NCI-H1105 treated with DMSO at 0.1 percent for 48 hours (cell line): Measurements from ENCODE around the gene AUTS2.

Experiments
- DNase-seq: peaks from one replicate; lab custom pipeline; 2025; lab: John Stamatoyannopoulos, UW

The AUTS2 gene

GRCh38 chr7:69723663-69724062 lies 125.4 kb downstream of the AUTS2 start:
- no peak for DNase-seq

GRCh38 chr7:69728304-69728703 lies 130.0 kb downstream of the AUTS2 start:
- no peak for DNase-seq

- DNase-seq = peak; percentile 22
Observed at GRCh38 chr7:69732203-69732602, 133.9 kb downstream of the AUTS2 start.

GRCh38 chr7:69735582-69735981 lies 137.3 kb downstream of the AUTS2 start:
- no peak for DNase-seq

- peak; percentile 35 for DNase-seq
Observed at GRCh38 chr7:69736126-69736810, 138.0 kb downstream of the AUTS2 start.

GRCh38 chr7:69738396-69738951 lies 140.2 kb downstream of the AUTS2 start:
- no peak for DNase-seq

- no peak for DNase-seq
Observed at GRCh38 chr7:69739190-69739589, 140.9 kb downstream of the AUTS2 start.

GRCh38 chr7:69739931-69740431 lies 141.7 kb downstream of the AUTS2 start:
- DNase-seq = peak; percentile 34

- no peak for DNase-seq
Observed at GRCh38 chr7:69742237-69742636, 144.0 kb downstream of the AUTS2 start.

- DNase-seq = no peak
Observed at GRCh38 chr7:69743436-69743835, 145.2 kb downstream of the AUTS2 start.

GRCh38 chr7:69744026-69744425 lies 145.8 kb downstream of the AUTS2 start:
- DNase-seq = no peak

- no peak for DNase-seq
Observed at GRCh38 chr7:69746383-69746782, 148.1 kb downstream of the AUTS2 start.

- no peak for DNase-seq
Observed at GRCh38 chr7:69747144-69747543, 148.9 kb downstream of the AUTS2 start.

- no peak for DNase-seq
Observed at GRCh38 chr7:69748530-69748929, 150.3 kb downstream of the AUTS2 start.

GRCh38 chr7:69749372-69749979 lies 151.2 kb downstream of the AUTS2 start:
- DNase-seq = no peak

GRCh38 chr7:69749994-69750393 lies 151.7 kb downstream of the AUTS2 start:
- no peak for DNase-seq

GRCh38 chr7:69751026-69751425 lies 152.8 kb downstream of the AUTS2 start:
- no peak for DNase-seq

GRCh38 chr7:69753981-69754380 lies 155.7 kb downstream of the AUTS2 start:
- no peak for DNase-seq

- DNase-seq = no peak
Observed at GRCh38 chr7:69754476-69754875, 156.2 kb downstream of the AUTS2 start.

GRCh38 chr7:69756235-69756634 lies 158.0 kb downstream of the AUTS2 start:
- DNase-seq = no peak

GRCh38 chr7:69757528-69757927 lies 159.3 kb downstream of the AUTS2 start:
- no peak for DNase-seq

- DNase-seq = no peak
Observed at GRCh38 chr7:69757981-69758430, 159.7 kb downstream of the AUTS2 start.

- DNase-seq = no peak
Observed at GRCh38 chr7:69759373-69759772, 161.1 kb downstream of the AUTS2 start.
